CD1c-positive myeloid dendritic cell (primary cell): ENCODE data around the gene NPPC.
A peak's percentile ranks its signal among the peaks of the same experiment; 100 is the strongest.
"Not testable (repeated sequence)": the region's sequence is repeated elsewhere in the genome, so short reads cannot be mapped to it uniquely, and the experiment has no call there.

ENCODE experiments used
- DNase-seq: peaks from one replicate; pipeline ENCODE4 v3.0.0-alpha.2; 2016; ENCODE audit errors: extremely low spot score

NPPC gene

GRCh38 chr2:231926180-231926741, at the start of gene NPPC:
TSS of gene NPPC (minus strand) at chr2:231926396. CDS start at chr2:231926249, 147 bp downstream.
- peak; percentile 38 for DNase-seq

- no peak for DNase-seq
Observed at GRCh38 chr2:231975001-231975400, 48.8 kb upstream of the NPPC start.

GRCh38 chr2:231970461-231970860, 44.3 kb upstream of the NPPC start:
- DNase-seq = no peak

- DNase-seq = no peak
Observed at GRCh38 chr2:231968820-231969219, 42.6 kb upstream of the NPPC start.

GRCh38 chr2:231966886-231967285, 40.7 kb upstream of the NPPC start:
- no peak for DNase-seq

GRCh38 chr2:231965102-231965501, 38.9 kb upstream of the NPPC start:
- no peak for DNase-seq

- peak; percentile 85 for DNase-seq
Observed at GRCh38 chr2:231961349-231962166, 35.4 kb upstream of the NPPC start, which contains the start of gene DIS3L2. TSS of gene DIS3L2 (plus strand) at chr2:231961713. CDS start at chr2:232014928, 53,215 bp downstream.

- DNase-seq = no peak
Observed at GRCh38 chr2:231960810-231961348, 34.7 kb upstream of the NPPC start.

- DNase-seq = no peak
Observed at GRCh38 chr2:231957913-231958763, 31.9 kb upstream of the NPPC start.

- no peak for DNase-seq
Observed at GRCh38 chr2:231955758-231956472, 29.7 kb upstream of the NPPC start.

- no peak for DNase-seq
Observed at GRCh38 chr2:231951452-231952035, 25.3 kb upstream of the NPPC start.

- DNase-seq = no peak
Observed at GRCh38 chr2:231947694-231948093, 21.5 kb upstream of the NPPC start.

GRCh38 chr2:231947112-231947511, 20.9 kb upstream of the NPPC start:
- not testable (repeated sequence) for DNase-seq

- DNase-seq = no peak
Observed at GRCh38 chr2:231946241-231946814, 20.1 kb upstream of the NPPC start.

GRCh38 chr2:231942180-231942579, 16.0 kb upstream of the NPPC start:
- DNase-seq = no peak

GRCh38 chr2:231941673-231942072, 15.5 kb upstream of the NPPC start:
- DNase-seq = no peak

GRCh38 chr2:231940795-231941194, 14.6 kb upstream of the NPPC start:
- DNase-seq = no peak

- DNase-seq = no peak
Observed at GRCh38 chr2:231939022-231939421, 12.8 kb upstream of the NPPC start.

- DNase-seq = no peak
Observed at GRCh38 chr2:231937057-231937456, 10.9 kb upstream of the NPPC start.

- DNase-seq = no peak
Observed at GRCh38 chr2:231936491-231936890, 10.3 kb upstream of the NPPC start.

- DNase-seq = no peak
Observed at GRCh38 chr2:231935815-231936214, 9.6 kb upstream of the NPPC start.
